Measurements from ENCODE around the gene SPATS2. TPM values are rescaled to one million over a fixed set of nuclear protein-coding genes. Genes with fewer than 3 reads are reported as not detected.

Gene SPATS2
- polyA plus RNA-seq, 1 experiment = 23.1 TPM

DNA sequence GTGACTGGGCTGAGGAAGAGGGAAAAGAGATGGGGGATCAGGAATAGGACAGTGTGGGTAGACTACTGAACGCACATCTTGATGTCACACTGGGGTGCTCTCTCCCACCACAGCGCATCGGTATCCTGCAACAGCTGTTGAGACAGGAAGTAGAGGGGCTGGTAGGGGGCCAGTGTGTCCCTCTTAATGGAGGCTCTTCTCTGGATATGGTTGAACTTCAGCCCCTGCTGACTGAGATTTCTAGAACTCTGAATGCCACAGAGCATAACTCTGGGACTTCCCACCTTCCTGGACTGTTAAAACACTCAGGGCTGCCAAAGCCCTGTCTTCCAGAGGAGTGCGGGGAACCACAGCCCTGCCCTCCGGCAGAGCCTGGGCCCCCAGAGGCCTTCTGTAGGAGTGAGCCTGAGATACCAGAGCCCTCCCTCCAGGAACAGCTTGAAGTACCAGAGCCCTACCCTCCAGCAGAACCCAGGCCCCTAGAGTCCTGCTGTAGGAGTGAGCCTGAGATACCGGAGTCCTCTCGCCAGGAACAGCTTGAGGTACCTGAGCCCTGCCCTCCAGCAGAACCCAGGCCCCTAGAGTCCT, 37.1 kb upstream of the SPATS2 start:
- ChIA-PET POLR2A (no interaction called here), CTCF (interaction anchor here (0.7 to 5.3 kb wide), 6 partner anchors 21 to 249 kb away, joined by 3 to 71 read pairs (median 10); no protein-coding TSS in a partner anchor)
- Histone ChIP-seq H3K27me3 (ENCODE audit: control insufficient read depth, insufficient read depth, low read length) (no peaks in the 10 kb centered on the region; the same call in 1 of the 2 replicates), H3K36me3 (ENCODE audit: control insufficient read depth, insufficient read depth, low read length) (no peaks in the 10 kb centered on the region), H3K4me3 (ENCODE audit: low read depth, low read length) (no peak overlapping the region)
- no peak for DNase-seq (ENCODE audit: low read depth)
- TF ChIP-seq, protein P1, sequence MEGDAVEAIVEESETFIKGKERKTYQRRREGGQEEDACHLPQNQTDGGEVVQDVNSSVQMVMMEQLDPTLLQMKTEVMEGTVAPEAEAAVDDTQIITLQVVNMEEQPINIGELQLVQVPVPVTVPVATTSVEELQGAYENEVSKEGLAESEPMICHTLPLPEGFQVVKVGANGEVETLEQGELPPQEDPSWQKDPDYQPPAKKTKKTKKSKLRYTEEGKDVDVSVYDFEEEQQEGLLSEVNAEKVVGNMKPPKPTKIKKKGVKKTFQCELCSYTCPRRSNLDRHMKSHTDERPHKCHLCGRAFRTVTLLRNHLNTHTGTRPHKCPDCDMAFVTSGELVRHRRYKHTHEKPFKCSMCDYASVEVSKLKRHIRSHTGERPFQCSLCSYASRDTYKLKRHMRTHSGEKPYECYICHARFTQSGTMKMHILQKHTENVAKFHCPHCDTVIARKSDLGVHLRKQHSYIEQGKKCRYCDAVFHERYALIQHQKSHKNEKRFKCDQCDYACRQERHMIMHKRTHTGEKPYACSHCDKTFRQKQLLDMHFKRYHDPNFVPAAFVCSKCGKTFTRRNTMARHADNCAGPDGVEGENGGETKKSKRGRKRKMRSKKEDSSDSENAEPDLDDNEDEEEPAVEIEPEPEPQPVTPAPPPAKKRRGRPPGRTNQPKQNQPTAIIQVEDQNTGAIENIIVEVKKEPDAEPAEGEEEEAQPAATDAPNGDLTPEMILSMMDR (IDR thresholded peaks at IDR 0.05; ENCODE audit: insufficient read depth, low read depth, low read length) = no peak

GRCh38 chr12:49330631-49331379, 36.5 kb upstream of the SPATS2 start:
- ChIA-PET POLR2A (no interaction called here), CTCF (interaction anchor here (0.7 to 5.3 kb wide), 34 partner anchors 8 to 306 kb away, joined by 3 to 71 read pairs (median 5); partner anchors contain the start of genes DNAJC22, PRPH and TROAP)
- no peak for DNase-seq (ENCODE audit: low read depth)
- H3K36me3 ChIP-seq (ENCODE audit: control insufficient read depth, insufficient read depth, low read length) = no peaks in the 10 kb centered on the region
- H3K27me3 ChIP-seq (ENCODE audit: control insufficient read depth, insufficient read depth, low read length) = peaks cover 2% of the 10 kb centered on the region
- no peak overlapping the region for H3K4me3 ChIP-seq (ENCODE audit: low read depth, low read length)
- TF ChIP-seq, protein P1 (IDR thresholded peaks at IDR 0.05; ENCODE audit: insufficient read depth, low read depth, low read length) = no peak

GRCh38 chr12:49331380-49332222, 35.7 kb upstream of the SPATS2 start:
- CTCF ChIA-PET = interaction anchor here (0.7 to 5.3 kb wide), 36 partner anchors 9 to 305 kb away, joined by 3 to 71 read pairs (median 5); partner anchors contain the start of genes DNAJC22, PRPF40B, PRPH and TROAP
- TF ChIP-seq, protein P1 (IDR thresholded peaks at IDR 0.05; ENCODE audit: insufficient read depth, low read depth, low read length) = peak; percentile 87
- H3K27me3 ChIP-seq (ENCODE audit: control insufficient read depth, insufficient read depth, low read length) = peaks cover 7% of the 10 kb centered on the region
- no peak for DNase-seq (ENCODE audit: low read depth)
- H3K4me3 ChIP-seq (ENCODE audit: low read depth, low read length) = no peak overlapping the region
- POLR2A ChIA-PET = no interaction called here
- no peaks in the 10 kb centered on the region for H3K36me3 ChIP-seq (ENCODE audit: control insufficient read depth, insufficient read depth, low read length)

DNA sequence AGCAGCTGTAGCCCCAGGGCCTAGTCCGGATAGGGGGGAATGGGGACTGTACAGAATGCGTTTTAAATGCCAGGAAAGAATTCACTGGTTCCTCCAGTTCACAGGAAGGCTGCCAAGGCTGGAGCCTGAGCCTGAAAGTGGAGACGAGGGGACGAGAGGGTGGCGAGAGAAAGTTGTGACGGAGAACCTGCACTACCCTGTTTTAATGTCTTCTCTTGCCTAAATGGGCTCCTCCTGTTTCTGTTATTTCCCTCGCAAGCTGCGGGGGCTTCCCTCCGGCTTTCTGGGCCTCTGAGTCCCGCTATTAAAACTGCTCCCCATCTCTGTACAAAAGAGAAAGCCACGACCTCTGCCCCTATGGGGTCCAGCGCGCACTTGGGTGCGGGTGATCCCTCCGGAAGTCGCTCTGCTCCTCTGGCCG, 34.8 kb upstream of the SPATS2 start:
- DNase-seq (ENCODE audit: low read depth) = no peak
- Histone ChIP-seq H3K36me3 (ENCODE audit: control insufficient read depth, insufficient read depth, low read length) (no peaks in the 10 kb centered on the region), H3K4me3 (ENCODE audit: low read depth, low read length) (no peak overlapping the region), H3K27me3 (ENCODE audit: control insufficient read depth, insufficient read depth, low read length) (peaks cover 10% of the 10 kb centered on the region)
- CTCF ChIA-PET = interaction anchor here (1.0 to 5.3 kb wide), 26 partner anchors 10 to 303 kb away, joined by 3 to 71 read pairs (median 7); partner anchors contain the start of genes DNAJC22, PRPF40B, PRPH and TROAP
- TF ChIP-seq, protein P1 (IDR thresholded peaks at IDR 0.05; ENCODE audit: insufficient read depth, low read depth, low read length) = no peak
- POLR2A ChIA-PET = no interaction called here

Data from BJ (cell line).